Measurements from ENCODE around the gene LMBR1L. TPM values are rescaled to one million over a fixed set of nuclear protein-coding genes. Genes with fewer than 3 reads are reported as not detected.

Gene LMBR1L
- total RNA-seq, 1 donor from 2014 or later, result 79.9 TPM

DNA sequence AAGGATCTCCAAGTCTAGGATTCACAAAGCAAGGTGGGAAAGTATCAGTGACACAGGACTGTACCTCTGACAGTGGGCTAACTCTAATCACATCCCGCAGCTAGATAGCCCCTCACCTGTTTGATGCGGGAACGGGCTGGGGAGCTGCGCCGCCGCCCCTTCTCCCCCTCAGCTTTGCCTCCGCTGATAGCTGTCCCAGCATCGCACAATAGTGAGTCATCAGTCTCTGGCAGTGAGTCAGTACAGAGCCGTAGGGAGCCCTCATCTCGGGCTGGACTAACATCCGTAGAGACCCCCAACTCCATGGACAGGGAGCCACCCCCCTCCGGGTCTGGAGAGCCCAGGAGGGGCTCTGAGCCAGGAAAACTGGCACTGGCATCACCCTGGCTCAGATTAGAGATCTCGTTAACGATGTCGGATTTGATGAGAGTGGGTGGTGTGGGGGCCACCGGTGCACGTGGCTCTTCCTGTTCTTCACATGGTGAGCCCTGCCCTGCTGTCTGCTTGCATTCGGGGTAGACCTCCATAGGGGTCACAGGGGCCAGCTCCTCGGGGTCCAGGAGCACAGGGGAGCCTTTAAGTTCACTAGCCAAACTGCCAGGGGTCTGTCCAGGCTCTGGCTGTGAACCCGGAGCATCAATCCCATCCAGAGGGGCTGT, 61.0 kb downstream of the LMBR1L start:
- ATAC-seq (ENCODE audit: low read depth), result no peak
- no peak overlapping the region for H3K4me3 Mint-ChIP-seq
- peaks cover 3% of the 10 kb centered on the region for H3K4me1 Mint-ChIP-seq
- H3K36me3 Mint-ChIP-seq (ENCODE audit: low read depth), result peaks cover 94% of the 10 kb centered on the region
- no peak for DNase-seq
- H3K27ac Mint-ChIP-seq, result no peak overlapping the region
- intact Hi-C loops (cut with micrococcal nuclease), result no loop called here
- CTCF ChIA-PET, result no interaction called here
- H3K9me3 Mint-ChIP-seq, result no peaks in the 10 kb centered on the region
- no peaks in the 10 kb centered on the region for H3K27me3 Mint-ChIP-seq
- POLR2A ChIA-PET, result interaction anchor here (0.6 kb wide), 1 partner anchor 197 kb away, joined by 5 read pairs; the partner anchor contains the start of gene DDX23
- TF ChIP-seq, protein P1, sequence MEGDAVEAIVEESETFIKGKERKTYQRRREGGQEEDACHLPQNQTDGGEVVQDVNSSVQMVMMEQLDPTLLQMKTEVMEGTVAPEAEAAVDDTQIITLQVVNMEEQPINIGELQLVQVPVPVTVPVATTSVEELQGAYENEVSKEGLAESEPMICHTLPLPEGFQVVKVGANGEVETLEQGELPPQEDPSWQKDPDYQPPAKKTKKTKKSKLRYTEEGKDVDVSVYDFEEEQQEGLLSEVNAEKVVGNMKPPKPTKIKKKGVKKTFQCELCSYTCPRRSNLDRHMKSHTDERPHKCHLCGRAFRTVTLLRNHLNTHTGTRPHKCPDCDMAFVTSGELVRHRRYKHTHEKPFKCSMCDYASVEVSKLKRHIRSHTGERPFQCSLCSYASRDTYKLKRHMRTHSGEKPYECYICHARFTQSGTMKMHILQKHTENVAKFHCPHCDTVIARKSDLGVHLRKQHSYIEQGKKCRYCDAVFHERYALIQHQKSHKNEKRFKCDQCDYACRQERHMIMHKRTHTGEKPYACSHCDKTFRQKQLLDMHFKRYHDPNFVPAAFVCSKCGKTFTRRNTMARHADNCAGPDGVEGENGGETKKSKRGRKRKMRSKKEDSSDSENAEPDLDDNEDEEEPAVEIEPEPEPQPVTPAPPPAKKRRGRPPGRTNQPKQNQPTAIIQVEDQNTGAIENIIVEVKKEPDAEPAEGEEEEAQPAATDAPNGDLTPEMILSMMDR (IDR thresholded peaks at IDR 0.05), result no peak

DNA sequence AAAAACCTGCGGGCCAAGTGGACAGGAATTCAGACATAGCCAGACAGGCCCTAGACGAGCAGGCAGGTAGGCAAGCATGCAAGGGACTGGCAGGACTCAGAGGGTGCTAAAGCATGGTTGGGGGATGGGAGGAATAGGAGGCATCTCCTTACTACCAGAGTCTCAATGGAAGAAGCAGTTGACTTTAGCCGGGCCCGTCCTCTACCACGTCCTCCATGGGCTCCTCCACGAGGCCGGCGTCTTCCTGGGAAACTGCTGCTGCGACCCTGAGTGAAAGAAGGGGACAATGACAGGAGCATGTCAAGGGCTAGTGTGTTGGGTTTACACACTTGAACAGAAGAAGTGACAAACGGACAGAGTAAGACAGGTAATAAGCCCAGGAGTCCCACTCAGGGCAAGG, 61.7 kb downstream of the LMBR1L start:
- Mint-ChIP-seq H3K27ac (no peak overlapping the region), H3K9me3 (no peaks in the 10 kb centered on the region), H3K27me3 (no peaks in the 10 kb centered on the region), H3K4me1 (no peaks in the 10 kb centered on the region), H3K36me3 (ENCODE audit: low read depth) (peaks cover 95% of the 10 kb centered on the region), H3K4me3 (no peak overlapping the region)
- CTCF ChIA-PET, result no interaction called here
- intact Hi-C loops (cut with micrococcal nuclease), result no loop called here
- DNase-seq (no peak), ATAC-seq (ENCODE audit: low read depth) (no peak)
- TF ChIP-seq, protein P1 (IDR thresholded peaks at IDR 0.05), result no peak
- POLR2A ChIA-PET, result interaction anchor here (0.6 kb wide), 1 partner anchor 197 kb away, joined by 5 read pairs; the partner anchor contains the start of gene DDX23

Other genes starting within 250 kb of the LMBR1L start
- gene RND1, start 245.0 kb downstream of the LMBR1L start, total RNA-seq, result 4.9 and 5.9 TPM in 2 replicates
- 22.9 and 26.1 TPM in 2 replicates for gene FKBP11, start 185.4 kb downstream of the LMBR1L start, total RNA-seq
- 113 and 119 TPM in 2 replicates for gene ARF3, start 153.4 kb downstream of the LMBR1L start, total RNA-seq
- 0.22 TPM in 1 of 2 replicates, not detected in the other for gene WNT10B, start 139.1 kb downstream of the LMBR1L start, total RNA-seq
- gene WNT1, start 132.5 kb downstream of the LMBR1L start, total RNA-seq, result not detected in 2 replicates
- gene DDN, start 111.5 kb downstream of the LMBR1L start, total RNA-seq, result 0.20 and 0.44 TPM in 2 replicates
- gene PRKAG1, start 92.1 kb downstream of the LMBR1L start, total RNA-seq, result 55.3 and 70.5 TPM in 2 replicates
- 127 and 136 TPM in 2 replicates for gene KMT2D, start 50.1 kb downstream of the LMBR1L start, total RNA-seq
- gene RHEBL1, start 40.9 kb downstream of the LMBR1L start, total RNA-seq, result 3.2 and 3.3 TPM in 2 replicates
- gene DHH, start 16.0 kb downstream of the LMBR1L start, total RNA-seq, result 0.09 TPM in 1 of 2 replicates, not detected in the other
- 916 and 951 TPM in 2 replicates for gene TUBA1B, start 20.5 kb upstream of the LMBR1L start, total RNA-seq
- gene TUBA1A, start 78.2 kb upstream of the LMBR1L start, total RNA-seq, result 114 and 115 TPM in 2 replicates
- 141 and 142 TPM in 2 replicates for gene TUBA1C, start 154.2 kb upstream of the LMBR1L start, total RNA-seq
- not detected in 2 replicates for gene PRPH, start 184.3 kb upstream of the LMBR1L start, total RNA-seq
- gene TROAP, start 212.4 kb upstream of the LMBR1L start, total RNA-seq, result 2.0 and 3.1 TPM in 2 replicates
- gene C1QL4, start 226.3 kb upstream of the LMBR1L start, total RNA-seq, result not detected in 2 replicates
- not detected in 2 replicates for gene DNAJC22, start 236.0 kb upstream of the LMBR1L start, total RNA-seq